OCI-LY3 (cell line): Measurements from ENCODE around the gene KRT15.
A peak's percentile ranks its signal among the peaks of the same experiment; 100 is the strongest.

Source experiments
- H2AFZ ChIP-seq: fragments of 200-600, 300-600 bp; shearing (Covaris generic); 2 replicates; pipeline ENCODE4 v1.6.0; 2014; ENCODE audit warnings: antibody characterized with exemption, low read depth, low read length
- H3K27ac ChIP-seq: fragments of 200-600, 300-600 bp; sonication (generic); 2 replicates; pipeline ENCODE4 v1.5.1; 2014; ENCODE audit warnings: mild to moderate bottlenecking, low read length, moderate library complexity, mixed read lengths
- H3K27me3 ChIP-seq: fragments of 200-600, 300-600 bp; sonication (generic); 2 replicates; pipeline ENCODE4 v1.6.1; 2014; ENCODE audit warnings: low read depth, low read length, mixed read lengths
- H3K36me3 ChIP-seq: fragments of 200-600, 300-600 bp; sonication (generic); replicated peaks from 2 replicates; pipeline ENCODE3; 2014; ENCODE audit warnings: low read depth, low read length, mixed read lengths
- H3K4me1 ChIP-seq: fragments of 300-600, 200-600 bp; sonication (generic); 2 replicates; pipeline ENCODE4 v1.6.1; 2014; ENCODE audit warnings: low read length, mixed read lengths
- H3K4me2 ChIP-seq: fragments of 200-600, 300-600 bp; sonication (generic); 2 replicates; pipeline ENCODE4 v1.6.1; 2014; ENCODE audit warnings: low read length, mixed read lengths
- H3K4me3 ChIP-seq: fragments of 300-600, 200-600 bp; sonication (generic); 2 replicates; pipeline ENCODE4 v1.5.1; 2014; ENCODE audit warnings: antibody characterized with exemption, mild to moderate bottlenecking, low read length, moderate library complexity
- H3K79me2 ChIP-seq: fragments of 300-600, 200-600 bp; shearing (Covaris generic); 2 replicates; pipeline ENCODE4 v1.6.1; 2014; ENCODE audit warnings: mild to moderate bottlenecking, low read length, mixed read lengths
- H3K9ac ChIP-seq: fragments of 300-600, 200-600 bp; shearing (Covaris generic); 2 replicates; pipeline ENCODE4 v1.6.0; 2014; ENCODE audit warnings: mild to moderate bottlenecking, low read length, moderate library complexity
- H3K9me3 ChIP-seq: fragments of 200-600, 300-600 bp; shearing (Covaris generic); 2 replicates; pipeline ENCODE4 v1.6.1; 2014; ENCODE audit warnings: low read length, mixed read lengths; ENCODE audit not compliant: insufficient read depth
- H4K20me1 ChIP-seq: fragments of 200-600, 300-600 bp; sonication (generic); 2 replicates; pipeline ENCODE4 v1.6.1; 2016; ENCODE audit warnings: low read length, mixed read lengths; ENCODE audit not compliant: insufficient read depth
- EZH2phosphoT487 ChIP-seq: fragments of 200-600 bp; shearing (Covaris generic); IDR thresholded peaks from 2 replicates; pipeline ENCODE4 v1.6.1; 2018; ENCODE audit warnings: antibody characterized with exemption, mixed run types, low read depth
- TF ChIP-seq, protein P1 (sequence below): fragments of 200-600, 300-600 bp; sonication (generic); IDR thresholded peaks from 2 replicates; pipeline ENCODE4 v1.5.1; 2014; ENCODE audit warnings: antibody characterized with exemption, low read length, low read depth

Gene KRT15

DNA sequence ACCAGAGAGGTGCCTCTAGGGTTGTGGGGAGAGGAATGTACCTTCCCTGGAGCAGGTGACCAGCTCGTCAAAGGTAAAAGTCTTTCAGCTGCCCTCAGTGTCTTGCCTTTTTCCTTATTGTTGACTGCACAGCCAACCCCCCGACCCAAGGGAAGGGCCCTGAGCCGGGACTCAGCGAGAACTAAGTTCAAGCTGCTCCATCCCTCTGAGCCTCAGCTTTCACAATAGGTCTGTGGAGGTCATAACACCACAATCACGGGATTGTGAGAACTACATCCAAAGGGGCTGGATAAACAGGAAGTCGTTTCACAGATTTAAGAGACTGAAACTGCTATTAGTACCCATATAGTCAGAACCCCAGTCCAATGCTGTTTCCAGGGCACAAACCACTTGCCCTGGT lies 26.3 kb downstream of the KRT15 start:
- no peak overlapping the region for H3K9ac ChIP-seq
- no peak for TF ChIP-seq EZH2phosphoT487
- TF ChIP-seq, protein P1, sequence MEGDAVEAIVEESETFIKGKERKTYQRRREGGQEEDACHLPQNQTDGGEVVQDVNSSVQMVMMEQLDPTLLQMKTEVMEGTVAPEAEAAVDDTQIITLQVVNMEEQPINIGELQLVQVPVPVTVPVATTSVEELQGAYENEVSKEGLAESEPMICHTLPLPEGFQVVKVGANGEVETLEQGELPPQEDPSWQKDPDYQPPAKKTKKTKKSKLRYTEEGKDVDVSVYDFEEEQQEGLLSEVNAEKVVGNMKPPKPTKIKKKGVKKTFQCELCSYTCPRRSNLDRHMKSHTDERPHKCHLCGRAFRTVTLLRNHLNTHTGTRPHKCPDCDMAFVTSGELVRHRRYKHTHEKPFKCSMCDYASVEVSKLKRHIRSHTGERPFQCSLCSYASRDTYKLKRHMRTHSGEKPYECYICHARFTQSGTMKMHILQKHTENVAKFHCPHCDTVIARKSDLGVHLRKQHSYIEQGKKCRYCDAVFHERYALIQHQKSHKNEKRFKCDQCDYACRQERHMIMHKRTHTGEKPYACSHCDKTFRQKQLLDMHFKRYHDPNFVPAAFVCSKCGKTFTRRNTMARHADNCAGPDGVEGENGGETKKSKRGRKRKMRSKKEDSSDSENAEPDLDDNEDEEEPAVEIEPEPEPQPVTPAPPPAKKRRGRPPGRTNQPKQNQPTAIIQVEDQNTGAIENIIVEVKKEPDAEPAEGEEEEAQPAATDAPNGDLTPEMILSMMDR = no peak
- no peaks in the 10 kb centered on the region for H3K79me2 ChIP-seq
- H3K9me3 ChIP-seq = no peaks in the 10 kb centered on the region
- no peaks in the 10 kb centered on the region for H3K27me3 ChIP-seq
- no peak overlapping the region for H3K4me3 ChIP-seq
- H2AFZ ChIP-seq = no peak overlapping the region
- no peaks in the 10 kb centered on the region for H4K20me1 ChIP-seq
- H3K4me1 ChIP-seq = peaks cover 15% of the 10 kb centered on the region
- H3K27ac ChIP-seq = no peak overlapping the region
- no peak overlapping the region for H3K4me2 ChIP-seq
- H3K36me3 ChIP-seq = no peaks in the 10 kb centered on the region

DNA sequence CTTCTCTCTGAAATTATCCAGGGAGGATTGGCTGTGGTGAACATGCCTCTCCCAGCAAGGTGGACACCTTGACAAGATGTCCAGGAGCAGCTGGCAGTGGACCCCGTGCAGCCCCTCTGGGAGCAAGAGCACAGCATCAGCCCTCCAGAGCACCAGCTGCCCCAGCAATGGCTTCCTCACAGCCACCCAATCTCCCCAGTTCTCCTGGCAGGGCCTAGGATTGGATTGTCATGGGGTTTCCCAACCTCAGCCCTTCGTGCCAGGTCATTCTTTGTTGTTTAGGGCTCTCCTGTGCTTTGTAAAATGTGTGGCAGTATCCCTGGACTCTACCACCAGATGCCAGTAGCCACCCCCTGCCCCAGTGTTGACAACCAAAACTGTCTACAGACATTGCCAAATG lies 27.2 kb downstream of the KRT15 start:
- Histone ChIP-seq H3K27ac (no peak overlapping the region), H2AFZ (no peak overlapping the region), H3K9ac (no peak overlapping the region), H3K4me2 (no peak overlapping the region), H3K79me2 (no peaks in the 10 kb centered on the region), H3K36me3 (no peaks in the 10 kb centered on the region), H3K4me3 (no peak overlapping the region), H3K4me1 (peaks cover 10% of the 10 kb centered on the region), H3K27me3 (no peaks in the 10 kb centered on the region), H4K20me1 (no peaks in the 10 kb centered on the region), H3K9me3 (no peaks in the 10 kb centered on the region)
- no peak for TF ChIP-seq EZH2phosphoT487
- TF ChIP-seq, protein P1 = no peak

DNA sequence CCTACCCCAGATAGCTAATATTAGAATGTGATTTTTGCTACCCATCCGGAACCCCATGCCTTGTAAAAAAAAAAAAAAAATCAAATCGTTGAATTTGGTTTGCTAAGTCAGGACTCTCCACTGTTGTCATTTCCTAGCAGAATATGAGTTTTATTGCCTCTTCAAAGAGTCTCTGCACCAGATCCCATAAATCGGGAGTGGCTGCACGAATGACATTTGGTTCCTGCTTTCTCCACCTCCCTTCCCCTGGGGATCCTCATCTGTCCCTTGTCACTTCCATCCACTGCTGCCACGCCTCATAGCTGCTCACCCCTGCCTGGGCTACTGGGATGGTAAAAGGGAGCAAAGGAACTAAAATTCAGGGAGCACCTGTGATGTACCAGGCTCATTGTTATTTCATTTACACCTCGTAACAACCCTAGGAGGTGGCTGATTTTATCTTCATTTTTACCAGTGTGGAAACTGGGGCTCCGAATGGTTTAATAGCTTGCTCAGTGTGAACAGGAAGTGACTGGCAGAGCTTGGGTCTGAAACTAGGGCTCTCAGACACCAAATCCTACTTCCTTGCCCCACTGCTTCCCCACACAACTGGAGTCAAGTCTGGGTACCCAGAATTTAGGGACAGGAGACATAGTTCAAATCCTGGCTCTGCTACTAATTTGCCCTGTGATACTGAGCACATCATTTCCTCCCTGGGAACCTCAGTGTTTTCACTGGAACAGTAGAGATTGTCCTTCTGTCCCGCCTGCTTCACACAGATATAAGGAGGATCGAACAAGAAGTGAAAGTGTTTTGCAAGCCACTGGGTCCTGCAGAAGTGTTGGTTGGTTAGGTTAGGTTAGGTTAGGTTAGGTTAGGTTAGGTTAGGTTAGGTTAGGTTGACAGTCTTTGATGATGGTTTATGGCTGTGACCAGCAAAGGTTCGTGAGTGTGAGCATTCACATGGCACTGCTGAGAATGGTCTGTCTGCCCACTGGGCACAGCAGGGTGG lies 28.4 kb downstream of the KRT15 start:
- no peak overlapping the region for H3K9ac ChIP-seq
- H3K27ac ChIP-seq = no peak overlapping the region
- H3K27me3 ChIP-seq = no peaks in the 10 kb centered on the region
- H3K4me1 ChIP-seq = peaks cover 10% of the 10 kb centered on the region
- no peaks in the 10 kb centered on the region for H4K20me1 ChIP-seq
- TF ChIP-seq, protein P1 = no peak
- TF ChIP-seq EZH2phosphoT487 = no peak
- H3K79me2 ChIP-seq = no peaks in the 10 kb centered on the region
- H2AFZ ChIP-seq = peak overlapping the region; percentile 72
- peak overlapping the region; percentile 44 for H3K4me2 ChIP-seq
- no peaks in the 10 kb centered on the region for H3K9me3 ChIP-seq
- H3K36me3 ChIP-seq = no peaks in the 10 kb centered on the region
- H3K4me3 ChIP-seq = peak overlapping the region; percentile 5; the same call in 1 of the 2 replicates

DNA sequence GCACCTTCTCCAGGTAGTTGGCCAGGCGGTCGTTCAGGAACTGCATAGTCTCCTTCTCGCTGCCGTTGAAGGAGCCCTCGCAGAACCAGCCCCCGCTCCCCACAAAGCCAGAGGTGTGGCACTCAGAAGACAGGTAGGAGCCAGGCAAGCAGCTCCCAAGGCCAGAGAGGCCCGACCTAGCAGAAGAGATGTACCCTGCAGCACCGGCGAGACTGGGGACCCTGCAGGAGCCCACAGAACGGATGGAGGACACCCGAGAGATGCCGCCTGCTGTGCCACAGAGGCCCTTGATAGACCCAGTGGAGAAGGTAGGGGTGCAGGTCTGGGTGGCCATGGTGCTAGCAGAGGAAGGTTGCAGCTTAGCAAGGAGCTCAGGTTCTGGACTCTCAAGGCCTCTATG lies 29.2 kb downstream of the KRT15 start, which contains the start of gene KRT36:
KRT36 (minus strand) TSS at position 380 of the 400 bp plus-strand sequence; CDS start at position 334, 46 bp downstream.
- Histone ChIP-seq H4K20me1 (no peaks in the 10 kb centered on the region), H3K4me3 (peak within 1 kb of the TSS; percentile 5; the same call in 1 of the 2 replicates), H3K9me3 (no peaks in the 10 kb centered on the region), H3K79me2 (no peaks in the 10 kb centered on the region), H3K9ac (no peak within 1 kb of the TSS), H3K4me2 (peak within 1 kb of the TSS; percentile 44), H3K36me3 (no peaks in the 10 kb centered on the region), H3K27me3 (no peaks in the 10 kb centered on the region), H3K27ac (no peak within 1 kb of the TSS), H3K4me1 (peaks cover 10% of the 10 kb centered on the region), H2AFZ (peak within 1 kb of the TSS; percentile 72)
- TF ChIP-seq, protein P1 = no peak
- no peak for TF ChIP-seq EZH2phosphoT487
